ENCODE results near the gene CALML4. TPM values are rescaled to one million over a fixed set of nuclear protein-coding genes. Genes with fewer than 3 reads are reported as not detected.
"Not testable (repeated sequence)": the region's sequence is repeated elsewhere in the genome, so short reads cannot be mapped to it uniquely, and the experiment has no call there.

The CALML4 gene, protein sequence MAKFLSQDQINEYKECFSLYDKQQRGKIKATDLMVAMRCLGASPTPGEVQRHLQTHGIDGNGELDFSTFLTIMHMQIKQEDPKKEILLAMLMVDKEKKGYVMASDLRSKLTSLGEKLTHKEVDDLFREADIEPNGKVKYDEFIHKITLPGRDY
- 2.3 and 4.2 TPM in 2 replicates for total RNA-seq (2014; rRNA removed; shearing (Covaris generic))

DNA sequence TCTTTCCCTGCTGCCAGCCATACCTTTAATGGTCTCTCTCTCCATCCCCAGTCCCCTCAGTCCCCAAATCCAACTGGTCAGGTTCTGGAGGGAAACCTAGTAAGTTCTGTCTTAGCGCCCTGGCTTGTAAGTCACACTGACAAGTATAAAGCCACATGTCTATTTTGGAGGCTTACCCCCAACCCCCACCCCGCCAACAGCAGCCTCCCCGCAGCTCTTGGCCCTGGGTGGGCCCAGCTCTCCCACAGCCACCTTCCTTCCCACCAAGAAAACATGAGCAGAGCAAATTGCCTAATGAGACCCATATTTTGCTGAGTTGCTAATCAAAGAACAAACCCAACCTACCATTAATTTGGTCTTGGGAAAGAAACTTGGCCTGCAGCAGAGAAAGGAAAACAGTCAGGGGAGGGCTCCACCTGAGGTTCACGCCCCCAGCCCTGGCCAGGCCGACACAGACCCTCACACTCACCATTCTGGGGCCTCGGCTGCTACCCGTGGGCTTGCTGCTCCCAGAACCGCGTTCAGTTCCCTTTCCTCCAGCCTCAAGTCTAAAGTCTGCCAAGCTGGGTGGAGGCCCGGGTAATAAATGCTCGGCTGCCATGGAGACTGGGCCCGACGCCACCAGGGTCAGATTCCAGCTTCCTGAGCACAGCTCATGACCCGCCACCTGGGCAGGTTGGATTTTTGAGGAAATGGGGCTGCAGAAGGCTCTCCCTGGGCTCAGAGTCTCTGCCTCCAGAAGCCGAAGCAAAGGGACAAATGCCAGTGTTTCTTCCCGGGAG is at the start of gene CALML4:
CALML4 (minus strand) TSS at position 557 of the 782 bp plus-strand sequence; CDS start at position 472, 85 bp downstream.
- DNase-seq (ENCODE audit: low read depth), result peak; percentile 45

DNA sequence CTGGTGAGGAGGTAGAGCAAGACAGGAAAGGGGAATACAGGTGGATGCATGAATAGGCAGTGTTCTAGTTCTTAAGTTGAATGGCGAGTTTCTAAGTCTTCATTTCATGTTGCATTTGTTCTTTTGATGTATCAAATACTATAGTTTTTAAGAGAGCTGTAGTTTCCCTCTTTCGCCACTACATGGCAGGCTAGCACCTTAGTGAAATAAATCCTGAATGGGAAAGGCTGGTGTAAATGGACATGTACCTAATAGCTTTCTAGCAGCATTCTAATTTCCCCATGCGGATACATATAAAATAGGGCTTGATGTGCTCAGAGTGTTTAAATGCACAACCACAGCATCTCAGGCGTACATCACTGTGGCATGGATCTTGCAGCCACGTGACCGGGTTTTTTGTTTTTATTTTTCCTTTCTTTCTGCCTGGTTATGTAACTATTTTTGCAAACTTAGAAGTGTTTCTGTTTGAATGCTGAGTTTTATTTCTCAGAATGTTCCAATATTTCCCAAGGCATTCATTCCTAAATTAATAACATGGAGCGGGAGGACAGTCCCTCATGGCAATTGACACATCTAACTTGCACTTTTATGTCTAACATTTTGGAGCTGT is 47.9 kb upstream of the CALML4 start:
- peak; percentile 64 for DNase-seq (ENCODE audit: low read depth)

DNA sequence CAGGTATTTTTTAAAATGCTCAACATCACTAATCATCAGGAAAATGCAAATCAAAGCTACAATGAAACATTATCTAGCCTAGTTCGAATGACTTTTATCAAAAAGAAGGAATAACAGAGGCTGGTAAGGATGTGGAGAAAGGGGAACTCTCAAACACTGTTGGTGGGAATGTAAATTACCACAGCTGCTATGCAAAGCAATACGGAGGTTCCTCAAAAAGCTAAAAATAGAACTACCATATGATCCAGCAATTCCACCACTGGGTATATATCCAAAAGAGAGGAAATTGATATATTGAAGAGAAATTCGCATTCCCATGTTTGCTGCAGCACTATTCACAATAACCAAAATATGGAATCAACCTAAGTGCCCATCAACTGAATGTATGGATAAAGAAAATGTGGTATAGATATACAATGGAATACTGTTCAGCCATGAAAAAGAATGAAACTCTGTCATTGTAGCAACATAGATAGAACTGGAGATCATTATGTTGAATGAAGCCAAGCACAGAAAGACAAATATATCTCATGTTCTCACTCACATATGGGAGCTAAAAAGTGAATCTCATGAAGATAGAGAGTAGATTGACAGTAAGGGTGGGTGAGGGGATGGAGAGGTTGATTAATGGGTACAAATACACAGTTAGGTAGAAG is 44.1 kb upstream of the CALML4 start:
- no peak for DNase-seq (ENCODE audit: low read depth)

DNA sequence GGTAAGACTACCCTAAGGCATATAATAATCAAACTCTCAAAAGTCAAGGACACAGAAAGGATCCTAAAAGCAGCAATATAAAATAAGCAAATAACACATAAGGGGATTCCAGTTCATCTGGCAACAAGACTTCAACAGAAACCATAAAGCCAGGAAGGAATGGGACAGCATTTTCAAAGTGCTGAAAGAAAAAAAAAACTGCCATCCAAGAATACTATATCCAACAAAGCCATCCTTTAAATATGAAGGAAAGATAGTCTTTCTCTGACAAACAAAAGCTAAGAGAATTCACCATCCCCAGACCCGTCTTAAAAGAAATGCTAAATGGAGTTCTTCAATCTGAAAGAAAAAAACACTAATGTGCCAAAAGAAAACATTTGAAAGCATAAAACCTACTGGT is 39.1 kb upstream of the CALML4 start:
- DNase-seq (ENCODE audit: low read depth), result no peak

DNA sequence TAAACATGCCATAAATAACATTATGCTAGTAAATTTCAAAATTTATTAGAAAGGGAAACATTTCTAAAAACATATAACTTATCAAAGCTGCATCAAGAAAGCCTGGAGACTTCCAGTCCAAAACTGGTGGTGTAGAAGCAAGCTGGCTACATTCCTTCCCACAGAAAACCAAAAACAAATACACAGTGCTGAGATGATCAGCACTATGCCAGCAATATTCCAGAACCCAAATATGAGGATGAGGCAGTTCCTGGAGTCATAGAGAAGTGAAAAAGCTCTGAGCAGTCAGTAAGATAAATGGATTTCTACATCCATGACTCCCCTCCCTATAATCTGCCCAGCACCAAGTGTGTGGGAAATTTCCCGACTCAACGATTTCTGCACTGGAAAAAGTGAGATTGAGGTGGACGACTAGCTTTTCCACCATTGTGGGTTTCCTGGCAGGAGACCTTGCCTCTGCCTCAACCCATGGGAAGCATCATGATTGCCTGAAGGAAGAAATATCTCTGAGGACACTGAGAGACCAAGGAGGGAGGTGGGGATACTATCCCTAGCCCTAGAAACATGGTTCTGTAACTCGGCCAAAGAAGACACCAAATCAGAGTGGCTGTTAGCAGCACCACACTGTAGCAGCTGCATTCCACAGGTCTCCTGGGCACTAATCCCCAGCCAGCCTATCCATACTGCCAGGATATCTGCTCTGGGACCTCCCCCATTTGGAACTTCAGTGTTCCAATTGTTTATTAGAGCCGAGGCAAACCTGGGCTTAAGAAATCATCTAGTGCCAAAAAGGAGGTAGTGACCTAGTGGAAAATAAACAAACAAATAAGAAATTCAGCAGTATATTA is 36.2 kb upstream of the CALML4 start:
- DNase-seq (ENCODE audit: low read depth), result no peak

DNA sequence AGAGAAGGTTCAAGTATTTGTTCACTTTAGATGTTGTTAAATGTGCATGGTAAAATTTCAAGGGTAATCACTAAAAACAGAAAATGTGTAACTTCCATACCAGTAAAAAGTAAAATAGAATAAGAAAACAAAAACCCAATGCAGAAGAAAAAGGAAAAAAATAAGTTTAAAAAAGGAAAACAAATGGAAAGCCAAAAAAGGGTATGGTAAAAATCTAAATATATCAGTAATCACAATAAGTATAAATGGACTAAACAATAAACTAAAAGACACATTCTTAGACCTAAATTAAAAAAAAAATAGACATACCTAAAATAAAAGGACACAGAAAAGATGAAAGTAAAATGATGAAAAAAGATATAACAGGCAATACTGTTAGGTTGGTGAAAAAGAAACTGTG is 33.9 kb upstream of the CALML4 start:
- no peak for DNase-seq (ENCODE audit: low read depth)

DNA sequence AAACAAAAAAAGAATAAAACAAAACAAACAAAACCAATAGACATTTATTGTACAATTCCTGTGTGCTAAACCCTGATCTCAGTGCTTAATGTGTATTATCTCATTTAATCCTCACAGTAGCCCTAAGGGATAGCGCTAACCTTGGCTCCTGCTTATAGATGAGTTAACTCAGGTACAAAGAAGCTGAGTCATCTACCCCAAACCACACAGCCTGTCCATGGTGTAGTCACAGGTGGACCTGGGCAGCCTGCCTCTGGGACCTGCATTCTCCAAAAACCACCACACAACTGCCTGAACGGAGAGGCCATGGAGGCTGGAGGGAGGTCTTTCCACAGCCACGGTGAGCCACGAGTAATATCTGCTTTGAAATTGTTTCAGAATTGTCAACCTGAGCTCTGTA is 29.9 kb upstream of the CALML4 start:
- no peak for DNase-seq (ENCODE audit: low read depth)

DNA sequence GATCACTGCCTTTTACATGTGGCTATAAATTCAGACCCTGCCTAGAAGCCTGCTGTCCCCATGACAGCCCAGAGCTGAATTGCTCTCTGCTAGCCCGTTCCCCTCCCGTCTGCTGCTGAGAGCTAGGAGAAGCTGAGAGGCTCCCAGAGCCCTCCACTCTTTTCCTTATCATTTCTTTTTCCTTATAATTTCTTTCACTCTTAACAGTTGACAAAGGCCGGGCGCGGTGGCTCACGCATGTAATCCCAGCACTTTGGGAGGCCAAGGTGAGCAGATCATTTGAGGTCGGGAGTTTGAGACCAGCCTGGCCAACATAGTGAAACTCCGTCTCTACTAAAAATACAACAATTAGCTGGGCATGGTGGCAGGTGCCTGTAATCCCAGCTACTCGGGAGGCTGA is 29.4 kb upstream of the CALML4 start:
- not testable (repeated sequence) for DNase-seq (ENCODE audit: low read depth)

DNA sequence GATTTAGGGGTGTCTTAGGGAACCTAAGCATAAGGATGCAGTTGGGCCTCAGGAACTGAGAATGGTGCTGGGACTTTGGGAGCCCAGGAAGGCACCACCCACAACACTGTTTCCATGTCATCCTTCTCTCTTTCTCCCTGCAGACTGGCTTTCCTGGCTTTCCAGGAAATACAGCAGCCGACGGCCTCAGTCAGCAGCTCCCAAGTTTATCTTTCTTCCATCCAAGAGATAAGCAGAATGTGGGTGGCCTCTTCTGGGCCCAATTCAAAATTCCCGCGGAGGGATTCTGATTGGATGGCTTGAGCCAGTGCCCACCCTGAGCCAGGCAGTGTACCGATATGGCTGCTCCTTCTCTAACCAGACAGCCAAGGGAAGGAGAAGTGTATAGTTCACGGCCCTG is 28.9 kb upstream of the CALML4 start:
- DNase-seq (ENCODE audit: low read depth), result no peak

DNA sequence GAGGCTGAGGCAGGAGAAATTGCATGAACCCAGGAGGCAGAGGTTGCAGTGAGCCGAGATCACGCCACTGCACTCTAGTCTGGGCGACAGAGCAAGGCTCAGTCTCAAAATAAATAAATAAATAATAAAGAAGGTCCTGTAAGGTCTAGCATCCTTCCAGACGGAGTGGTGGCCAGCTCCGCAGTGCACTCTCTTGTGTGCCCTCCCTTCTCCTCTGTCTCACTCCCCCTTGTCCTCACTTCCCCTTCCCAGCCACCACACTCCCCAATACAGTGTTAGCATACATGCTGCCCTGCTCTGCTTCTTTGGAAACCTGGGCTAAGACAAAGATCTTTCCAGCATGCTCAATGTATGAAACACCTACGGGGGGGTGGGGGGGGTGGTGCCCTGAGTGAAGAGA is 27.8 kb upstream of the CALML4 start:
- DNase-seq (ENCODE audit: low read depth), result no peak

DNA sequence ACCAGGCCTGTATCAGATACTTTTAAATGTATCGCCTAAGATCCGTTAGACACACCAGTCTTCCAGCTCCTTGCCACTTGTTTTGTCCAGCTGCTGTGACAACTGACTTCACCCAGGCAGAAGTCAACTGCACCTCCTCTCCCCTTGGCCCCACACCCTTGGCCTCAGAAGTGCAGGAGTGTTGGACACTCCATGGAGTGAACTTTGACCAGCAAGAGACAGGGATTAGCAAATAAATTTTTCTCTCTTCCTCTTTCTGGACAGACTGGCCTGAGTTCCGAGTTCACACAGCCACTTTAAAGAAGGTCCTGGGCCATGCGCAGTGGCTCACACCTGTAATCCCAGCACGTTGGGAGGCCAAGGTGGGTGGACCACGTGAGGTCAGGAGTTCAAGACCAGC is 27.3 kb upstream of the CALML4 start:
- DNase-seq (ENCODE audit: low read depth), result no peak

DNA sequence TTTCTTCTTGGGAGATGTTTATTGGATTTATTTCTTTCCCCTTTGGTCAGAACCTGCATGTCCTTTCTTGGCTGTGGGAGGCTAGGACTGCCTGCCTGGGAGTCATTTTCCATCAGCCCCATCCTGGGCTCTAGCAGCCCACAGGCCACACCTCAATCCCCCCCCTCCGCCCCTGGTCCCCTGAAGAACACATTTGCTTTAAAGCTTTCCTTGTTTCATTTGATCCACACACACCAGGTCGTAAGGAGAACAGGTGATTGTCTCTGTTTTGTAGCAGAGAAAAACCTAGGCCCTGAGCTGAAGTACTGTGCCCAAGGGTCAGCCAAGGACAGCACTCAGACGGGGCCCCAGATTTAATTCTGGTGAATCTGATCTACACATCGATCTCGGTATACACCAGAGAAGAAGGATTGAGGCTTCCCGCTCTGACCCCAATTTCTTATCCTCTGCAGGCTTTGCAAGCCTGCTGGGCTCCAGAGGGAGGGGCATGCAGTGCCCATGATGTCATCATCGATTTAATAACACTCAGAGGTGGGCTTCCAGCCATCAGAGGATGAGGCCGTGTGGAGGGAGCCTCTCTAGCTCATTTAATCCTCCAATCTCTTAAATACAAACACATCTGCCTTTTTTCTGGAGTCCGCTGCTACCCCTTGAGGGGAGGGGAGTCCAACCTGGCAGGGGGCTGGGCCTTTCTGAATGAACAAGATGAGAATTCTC is 26.1 kb upstream of the CALML4 start:
- DNase-seq (ENCODE audit: low read depth), result no peak

DNA sequence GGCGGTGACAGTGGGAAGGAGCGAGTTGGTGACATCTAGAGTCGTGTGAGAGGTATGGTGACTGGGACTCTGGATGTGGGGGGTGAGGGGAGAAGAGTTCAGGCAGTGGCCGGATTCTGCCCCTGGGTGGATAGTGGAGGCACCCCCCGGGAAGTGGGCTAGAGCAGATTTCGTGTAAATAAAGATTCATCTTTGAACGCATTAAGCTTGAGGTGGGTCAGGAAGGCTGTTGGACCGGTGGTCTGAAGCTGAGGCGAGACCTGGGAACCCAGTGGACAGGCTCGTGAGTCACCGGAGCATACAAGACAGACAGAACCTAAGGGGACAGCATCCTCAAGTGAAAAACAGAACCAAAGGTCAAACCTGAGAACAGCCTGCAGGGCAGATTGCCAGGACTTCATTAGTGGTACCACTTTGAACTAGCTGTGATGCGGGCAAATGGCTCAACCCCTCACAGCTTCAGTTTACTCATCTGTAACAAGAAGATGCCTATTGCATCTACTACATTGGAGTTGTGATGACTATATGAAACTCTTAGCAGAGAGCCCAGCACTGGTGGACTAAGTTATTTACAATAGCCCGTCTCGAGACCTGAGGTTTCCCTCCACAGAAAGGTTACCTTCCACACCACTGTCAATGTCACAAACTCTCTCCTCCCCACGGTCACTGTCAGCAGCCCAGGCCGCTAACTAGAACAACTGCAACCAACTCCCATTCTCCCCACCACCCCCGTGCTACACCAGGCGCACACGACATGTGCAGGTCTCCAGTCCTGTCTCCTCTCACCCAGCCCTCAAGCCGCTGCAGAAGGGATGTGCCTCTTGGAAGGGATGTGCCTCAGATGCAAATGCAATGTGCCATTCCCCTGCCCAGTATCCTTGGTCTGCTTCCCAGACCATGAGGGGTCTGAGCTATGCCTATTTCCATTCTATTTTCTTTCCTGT is 25.3 kb upstream of the CALML4 start:
- peak; percentile 23 for DNase-seq (ENCODE audit: low read depth)

DNA sequence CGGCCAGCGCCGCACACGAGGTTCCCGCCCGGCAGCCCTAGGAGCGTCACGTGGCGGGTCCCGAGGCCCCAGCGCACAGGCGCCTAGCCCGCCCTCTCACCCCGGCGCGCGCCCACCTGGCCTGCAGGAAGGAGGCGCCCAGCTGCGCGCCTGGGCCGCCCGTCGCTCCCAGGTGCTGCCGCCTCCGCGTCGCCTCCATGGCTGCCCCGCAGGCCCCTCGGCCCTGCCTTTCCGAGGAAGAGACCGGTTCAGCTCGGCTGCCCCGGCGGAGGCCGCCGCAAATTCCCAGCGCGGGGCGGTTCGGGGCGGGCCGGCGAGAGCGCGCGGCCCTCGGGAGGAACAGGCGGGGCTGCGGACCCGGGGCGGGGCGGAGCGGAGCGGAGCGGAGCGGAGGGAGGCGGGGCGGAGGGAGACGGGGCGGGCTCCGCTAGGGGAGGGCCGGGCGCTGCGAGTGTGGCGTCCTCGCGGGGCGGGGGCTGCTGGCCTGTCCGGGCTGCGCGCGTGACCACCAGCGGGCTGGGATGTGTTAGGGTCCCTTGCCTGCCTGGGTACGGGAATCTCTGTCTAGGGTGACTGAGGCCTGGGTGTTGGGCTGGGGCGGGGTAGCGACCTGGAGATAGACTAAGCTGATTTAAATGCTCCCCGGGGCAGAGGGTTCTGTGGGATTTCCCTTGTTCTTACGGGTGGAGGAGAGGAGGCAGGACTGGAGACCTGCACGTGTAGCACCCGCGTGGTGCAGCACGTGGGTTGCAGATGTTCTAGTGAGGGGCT is 24.4 kb upstream of the CALML4 start, which contains the start of gene CLN6:
CLN6 (minus strand) TSS at position 343 of the 771 bp plus-strand sequence; CDS start at position 199, 144 bp downstream.
- peak; percentile 87 for DNase-seq (ENCODE audit: low read depth)

DNA sequence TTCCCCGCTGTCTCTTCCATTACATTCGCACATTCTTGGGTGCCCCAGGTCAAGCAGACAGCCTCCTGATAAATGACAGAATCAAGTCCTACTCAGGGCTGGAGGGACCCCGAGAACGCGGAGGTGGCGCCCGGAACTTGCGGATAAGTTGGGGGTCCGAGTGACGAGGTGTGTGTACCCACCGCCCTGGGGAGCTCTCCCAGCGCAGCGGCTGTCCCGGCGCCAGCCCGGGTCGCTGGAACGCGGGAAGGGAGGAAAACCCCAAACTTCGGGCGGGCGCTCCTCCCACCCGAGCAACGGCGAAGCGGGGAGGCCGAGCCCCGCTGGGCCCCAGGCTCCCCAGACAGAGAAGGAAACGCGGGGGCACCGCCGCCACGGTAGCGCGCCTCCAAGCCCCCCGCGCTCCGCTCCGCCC is 23.8 kb upstream of the CALML4 start:
- DNase-seq (ENCODE audit: low read depth), result no peak

DNA sequence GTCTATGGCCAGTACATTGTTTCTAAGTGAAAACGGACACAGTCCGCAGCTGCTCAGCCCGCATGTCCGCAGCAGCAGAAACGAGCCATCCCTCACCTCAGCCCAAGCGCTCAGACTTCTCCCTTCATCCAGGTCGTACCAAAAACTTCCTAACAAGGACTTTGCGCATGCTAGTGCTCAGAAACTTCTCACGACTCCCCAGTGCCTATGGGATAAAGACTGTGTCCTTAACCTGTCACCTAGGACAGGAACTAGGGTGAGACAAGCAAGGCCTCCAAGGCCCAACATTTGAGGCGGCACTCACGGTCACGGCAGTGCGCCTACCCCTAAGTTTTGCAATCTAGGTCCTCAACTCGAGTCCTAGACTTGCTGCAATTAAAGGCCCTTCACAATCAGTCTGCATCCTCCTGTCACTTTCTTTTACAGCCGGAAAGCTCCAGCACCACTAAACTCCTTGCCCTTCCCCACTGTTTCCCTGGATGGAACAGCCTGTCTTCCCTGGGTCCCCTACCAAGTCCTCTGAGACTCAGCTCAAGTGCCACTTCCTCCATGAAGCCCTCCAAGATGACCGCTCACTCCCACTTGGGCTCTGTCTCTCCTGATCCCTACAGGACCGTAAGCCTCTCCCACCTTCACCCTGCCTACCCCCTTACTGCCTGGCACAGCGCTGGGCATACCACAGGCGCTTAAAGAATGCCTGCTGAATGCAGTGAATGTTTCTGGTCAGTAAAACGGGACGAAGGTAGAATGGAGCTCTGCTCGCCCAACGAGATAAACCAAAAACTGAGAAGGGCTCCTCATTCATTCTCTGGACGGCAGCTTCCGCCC is 23.2 kb upstream of the CALML4 start:
- DNase-seq (ENCODE audit: low read depth), result no peak

DNA sequence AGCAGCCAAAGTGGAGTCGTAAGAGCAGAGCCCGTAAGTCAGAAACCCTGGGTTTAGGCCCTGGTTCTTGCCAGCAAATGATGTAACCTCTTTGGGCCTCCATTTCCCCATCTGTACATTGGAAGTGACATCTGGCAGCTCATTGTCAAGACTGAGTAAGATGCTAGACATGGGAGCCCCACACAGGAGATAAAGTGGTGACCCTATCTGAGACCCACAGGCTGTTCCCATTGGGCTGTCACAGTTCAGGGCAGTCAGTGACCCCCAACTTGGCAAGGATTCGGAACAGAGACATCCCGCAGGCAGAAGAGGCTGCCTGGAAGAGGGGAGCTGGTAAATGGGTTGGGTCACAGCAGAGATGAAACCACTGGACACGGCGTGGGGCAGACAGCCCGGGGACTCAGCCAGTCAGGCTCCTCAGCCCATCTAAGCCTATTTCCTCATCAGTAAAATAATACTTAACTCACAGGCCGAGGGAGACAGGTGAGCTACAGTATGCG is 22.6 kb upstream of the CALML4 start:
- DNase-seq (ENCODE audit: low read depth), result no peak

DNA sequence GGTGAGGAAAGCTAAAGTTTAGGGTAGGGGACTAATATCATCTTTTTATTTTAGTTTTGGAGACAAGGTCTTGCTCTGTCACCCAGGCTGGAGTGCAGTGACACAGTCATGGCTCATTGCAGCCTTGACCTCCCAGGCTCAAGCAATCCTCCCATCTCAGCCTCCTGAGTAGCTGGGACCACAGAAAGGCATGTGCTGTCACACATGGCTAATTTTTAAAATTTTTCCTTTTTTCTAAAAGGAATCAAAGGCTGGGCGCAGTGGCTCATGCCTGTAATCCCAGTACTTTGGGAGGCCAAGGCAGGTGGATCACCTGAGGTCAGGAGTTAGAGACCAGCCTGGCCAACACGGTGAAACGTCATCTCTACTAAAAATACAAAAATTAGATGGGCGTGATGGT is 20.3 kb upstream of the CALML4 start:
- DNase-seq (ENCODE audit: low read depth), result not testable (repeated sequence)

Measured in Daoy (cell line).